Measurements from ENCODE around the gene MYOG. TPM values are rescaled to one million over a fixed set of nuclear protein-coding genes. Genes with fewer than 3 reads are reported as not detected.

The MYOG gene
- total and polyA plus RNA-seq, 2 of the 13 experiments (the other 11 are each of a cell fraction or from before 2014, with no cell fraction given), result not detected

- H3K79me2 ChIP-seq (ENCODE audit: insufficient read depth, low read length), result no peaks in the 10 kb centered on the region
- POLR2A ChIA-PET, result no interaction called here
- CTCF ChIA-PET (ENCODE audit: low intra/inter-chr PET ratio, low total read pairs), result no interaction called here
- H3K27ac ChIP-seq (ENCODE audit: extremely low read length, insufficient read depth, low read length), result no peak overlapping the region
- no peak for FAIRE-seq
- H3K4me3 ChIP-seq (replicated peaks in 1 of 3; ENCODE audit: insufficient read depth in 1 of 3, low read depth in 2 of 3, low read length in 3 of 3), result no peak overlapping the region
- no peak overlapping the region for H3K4me2 ChIP-seq (ENCODE audit: low read depth, low read length)
- 83% methylated on average over 17 of the region's 30 CpGs for WGBS (ENCODE audit: low lambda C conversion rate)
- TF ChIP-seq MTF2 (CRISPR knock-in tag; IDR thresholded peaks at IDR 0.05; ENCODE audit: borderline replicate concordance) (no peak), RAD51 (IDR thresholded peaks at IDR 0.05; ENCODE audit: borderline replicate concordance) (no peak), THAP7 (CRISPR knock-in tag; IDR thresholded peaks at IDR 0.05) (no peak), RBM39 (IDR thresholded peaks at IDR 0.05; ENCODE audit: low read depth, low read length, poor library complexity, severe bottlenecking) (no peak), TEF (CRISPR knock-in tag; IDR thresholded peaks at IDR 0.05) (no peak), ZSCAN31 (CRISPR knock-in tag; IDR thresholded peaks at IDR 0.05; ENCODE audit: low read depth) (no peak), BRCA1 (CRISPR knock-in tag; IDR thresholded peaks at IDR 0.05) (no peak), ZNF768 (CRISPR knock-in tag; IDR thresholded peaks at IDR 0.05) (no peak), U2AF1 (optimal IDR thresholded peaks at IDR 0.05; ENCODE audit: low read depth, low read length) (no peak), NR2F2 (IDR thresholded peaks at IDR 0.05; ENCODE audit: borderline replicate concordance, low read depth) (no peak), NR1H2 (CRISPR knock-in tag; IDR thresholded peaks at IDR 0.05; ENCODE audit: borderline replicate concordance, low read depth) (no peak), ZNF672 (CRISPR knock-in tag; IDR thresholded peaks at IDR 0.05) (no peak), ZNF256 (CRISPR knock-in tag; conservative IDR thresholded peaks at IDR 0.05) (no peak), ZNF20 (CRISPR knock-in tag; IDR thresholded peaks at IDR 0.05) (no peak), ZFP1 (CRISPR knock-in tag; IDR thresholded peaks at IDR 0.05) (no peak), HNF4G (IDR thresholded peaks at IDR 0.05; ENCODE audit: borderline replicate concordance, low read depth, low read length) (no peak), HNF4G (CRISPR knock-in tag; IDR thresholded peaks at IDR 0.05; ENCODE audit: borderline replicate concordance, low read depth) (no peak), ZBTB1 (CRISPR knock-in tag; IDR thresholded peaks at IDR 0.05; ENCODE audit: borderline replicate concordance) (no peak)
- TF ChIP-seq, protein P1, sequence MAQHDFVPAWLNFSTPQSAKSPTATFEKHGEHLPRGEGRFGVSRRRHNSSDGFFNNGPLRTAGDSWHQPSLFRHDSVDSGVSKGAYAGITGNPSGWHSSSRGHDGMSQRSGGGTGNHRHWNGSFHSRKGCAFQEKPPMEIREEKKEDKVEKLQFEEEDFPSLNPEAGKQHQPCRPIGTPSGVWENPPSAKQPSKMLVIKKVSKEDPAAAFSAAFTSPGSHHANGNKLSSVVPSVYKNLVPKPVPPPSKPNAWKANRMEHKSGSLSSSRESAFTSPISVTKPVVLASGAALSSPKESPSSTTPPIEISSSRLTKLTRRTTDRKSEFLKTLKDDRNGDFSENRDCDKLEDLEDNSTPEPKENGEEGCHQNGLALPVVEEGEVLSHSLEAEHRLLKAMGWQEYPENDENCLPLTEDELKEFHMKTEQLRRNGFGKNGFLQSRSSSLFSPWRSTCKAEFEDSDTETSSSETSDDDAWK (CRISPR knock-in tag; IDR thresholded peaks at IDR 0.05), result no peak
- DNase-seq (ENCODE audit: low spot score), result no peak
- H3K9ac ChIP-seq (ENCODE audit: insufficient read depth, low read depth, low read length), result no peak overlapping the region
- H2AFZ ChIP-seq (ENCODE audit: low read length), result no peak overlapping the region
- H3K36me3 ChIP-seq (replicated peaks in 1 of 2; ENCODE audit: control insufficient read depth in 1 of 2, insufficient read depth in 2 of 2, low read length in 2 of 2), result no peaks in the 10 kb centered on the region
- no peak; the same call in 2 of the 3 replicates for ATAC-seq
- H3K9me3 ChIP-seq (ENCODE audit: low read length), result no peaks in the 10 kb centered on the region
- BruUV-seq (replicated peaks), result no TSS peak
- intact Hi-C loops (cut with micrococcal nuclease; ENCODE audit: unreplicated experiment) (no loop called here), in situ Hi-C loops (cut with HindIII; ENCODE audit: extremely low pct_ligation_motif_present, low pct_unique_long_range_greater_than_20kb) (no loop called here)
- H3K27me3 ChIP-seq (ENCODE audit: control insufficient read depth in 1 of 2, insufficient read depth in 2 of 2, low read length in 2 of 2), result peaks cover 0 to 7% of the 10 kb centered on the region in 2 experiments; a peak in 1 of 5 replicates
- no peaks in the 10 kb centered on the region for H3K4me1 ChIP-seq (ENCODE audit: insufficient read depth, low read length)
- H4K20me1 ChIP-seq (ENCODE audit: insufficient read depth, low read length), result no peaks in the 10 kb centered on the region
These were observed 9.7 kb downstream of the MYOG start for GRCh38 chr1:203076031-203076511.
